IMR-90 (cell line): Measurements from ENCODE around the gene ZNF618. TPM values are rescaled to one million over a fixed set of nuclear protein-coding genes. Genes with fewer than 3 reads are reported as not detected.

Experiments
- ATAC-seq: fragments of 200-7000 bp; cut with Tn5 transposase; 2 replicates; pipeline ENCODE4 v1.9.1; 2020; ENCODE audit warnings: low read depth, mild to moderate bottlenecking, moderate library complexity
- BruUV-seq: library from RNA; stranded (reverse); fragments of 400-500 nt; replicated peaks from 2 replicates; lab custom pipeline; 2021; lab: Mats Ljungman, UMichigan
- CTCF ChIA-PET: fragments of 300-600 bp; formaldehyde crosslinking; extraction: SDS; loops from one replicate; lab custom pipeline; 2021; ENCODE audit warnings: antibody characterized with exemption; lab: Yijun Ruan, JAX
- POLR2A ChIA-PET: fragments of 300-600 bp; sonication (Branson Sonifier 250); formaldehyde crosslinking; loops from one replicate; lab custom pipeline; 2022; ENCODE audit warnings: antibody characterized with exemption; ENCODE audit not compliant: unreplicated experiment; lab: Charles Lee
- DNase-seq: peaks from one replicate; pipeline ENCODE4 v3.0.0; 2013
- H2AFZ ChIP-seq: replicated peaks from 2 replicates; pipeline ENCODE3; 2013; ENCODE audit warnings: low read length, mild to moderate bottlenecking; ENCODE audit not compliant: poor library complexity
- H2AK5ac ChIP-seq: 2 replicates; pipeline ENCODE4 v1.6.1; 2013; ENCODE audit warnings: low read depth, low read length, inconsistent platforms
- H2AK9ac ChIP-seq: replicated peaks from 2 replicates; pipeline ENCODE3; 2013; ENCODE audit warnings: mild to moderate bottlenecking, low read depth, low read length, moderate library complexity; ENCODE audit not compliant: poor library complexity
- H2BK120ac ChIP-seq: 2 replicates; pipeline ENCODE4 v1.6.1; 2013; ENCODE audit warnings: low read depth, low read length, inconsistent platforms
- H2BK15ac ChIP-seq: 3 replicates; pipeline ENCODE4 v1.6.1; 2013; ENCODE audit warnings: low read depth, low read length, inconsistent platforms
- H2BK20ac ChIP-seq: 2 replicates; pipeline ENCODE4 v1.6.1; 2013; ENCODE audit warnings: low read depth, mild to moderate bottlenecking, inconsistent platforms, low read length, moderate library complexity
- H2BK5ac ChIP-seq: 2 replicates; pipeline ENCODE4 v1.6.1; 2013; ENCODE audit warnings: mild to moderate bottlenecking, low read depth, low read length, inconsistent platforms; ENCODE audit not compliant: poor library complexity, severe bottlenecking
- H3K14ac ChIP-seq: replicated peaks from 2 replicates; pipeline ENCODE4 v1.6.1; 2013; ENCODE audit warnings: low read depth, low read length, inconsistent platforms
- H3K18ac ChIP-seq: 2 replicates; pipeline ENCODE4 v1.6.1; 2013; ENCODE audit warnings: low read depth, low read length, control low read depth
- H3K23ac ChIP-seq: 2 replicates; pipeline ENCODE4 v1.6.1; 2013; ENCODE audit warnings: low read depth, low read length, inconsistent platforms
- H3K27ac ChIP-seq: 2 replicates; pipeline ENCODE4 v1.5.1; 2013; ENCODE audit warnings: mild to moderate bottlenecking, control low read depth, low read length; ENCODE audit not compliant: insufficient read depth
- H3K27me3 ChIP-seq: 2 replicates; pipeline ENCODE4 v1.6.1; 2013; ENCODE audit warnings: low read length; ENCODE audit not compliant: control insufficient read depth, insufficient read depth
- H3K36me3 ChIP-seq: 2 replicates; pipeline ENCODE4 v1.6.1; 2013; ENCODE audit warnings: low read length, mixed read lengths; ENCODE audit not compliant: control insufficient read depth, insufficient read depth
- H3K4ac ChIP-seq: 2 replicates; pipeline ENCODE4 v1.6.1; 2013; ENCODE audit warnings: low read depth, low read length, inconsistent platforms
- H3K4me1 ChIP-seq: 2 replicates; pipeline ENCODE4 v1.6.1; 2013; ENCODE audit warnings: low read length, mixed read lengths; ENCODE audit not compliant: control insufficient read depth, insufficient read depth
- H3K4me2 ChIP-seq: 2 replicates; pipeline ENCODE4 v1.6.1; 2013; ENCODE audit warnings: low read depth, mild to moderate bottlenecking, control low read depth, low read length, moderate library complexity
- H3K4me3 ChIP-seq: 2 replicates; pipeline ENCODE4 v1.5.1; 2013; ENCODE audit warnings: low read depth, mild to moderate bottlenecking, control low read depth, low read length, moderate library complexity; ENCODE audit not compliant: insufficient read depth
- H3K56ac ChIP-seq: 2 replicates; pipeline ENCODE4 v1.6.1; 2013; ENCODE audit warnings: low read length, inconsistent platforms; ENCODE audit not compliant: insufficient read depth; ENCODE audit errors: extremely low read depth
- H3K79me1 ChIP-seq, 2 experiments: 2 replicates each; pipeline ENCODE4 v1.6.1; 2013; ENCODE audit warnings: low read length in 2 of 2, inconsistent platforms in 1 of 2, low read depth in 1 of 2
- H3K9ac ChIP-seq: 2 replicates; pipeline ENCODE4 v1.6.1; 2013; ENCODE audit warnings: low read depth, low read length, control low read depth
- H3K9me1 ChIP-seq: 2 replicates; pipeline ENCODE4 v1.6.1; 2013; ENCODE audit warnings: low read length, inconsistent platforms; ENCODE audit not compliant: insufficient read depth
- H3K9me3 ChIP-seq: 2 replicates; pipeline ENCODE4 v1.6.1; 2013; ENCODE audit warnings: low read length; ENCODE audit not compliant: control insufficient read depth, insufficient read depth
- H4K20me1 ChIP-seq: 2 replicates; pipeline ENCODE4 v1.6.1; 2013; ENCODE audit warnings: low read length, inconsistent platforms; ENCODE audit not compliant: insufficient read depth
- H4K5ac ChIP-seq: 2 replicates; pipeline ENCODE4 v1.6.1; 2013; ENCODE audit warnings: mild to moderate bottlenecking, low read depth, low read length, control low read depth
- H4K8ac ChIP-seq, 2 experiments: 2 replicates each; pipeline ENCODE4 v1.6.1; 2013; ENCODE audit warnings: low read depth in 2 of 2, low read length in 2 of 2, control low read depth in 1 of 2, inconsistent platforms in 1 of 2
- H4K91ac ChIP-seq: 2 replicates; pipeline ENCODE4 v1.6.1; 2013; ENCODE audit warnings: low read depth, low read length, inconsistent platforms; ENCODE audit not compliant: insufficient read depth
- CHD1 ChIP-seq: IDR thresholded peaks from 2 replicates; pipeline ENCODE4 v1.6.1; 2012; ENCODE audit warnings: low read depth, low read length, improper control_type of control experiment
- FOS ChIP-seq: fragments of 150-350 bp; IDR thresholded peaks from 2 replicates; pipeline ENCODE4 v1.6.1; 2016; ENCODE audit warnings: low read depth, low read length
- MAZ ChIP-seq: IDR thresholded peaks from 2 replicates; pipeline ENCODE4 v1.6.1; 2012; ENCODE audit warnings: low read depth, mild to moderate bottlenecking, low read length, improper control_type of control experiment, moderate library complexity, borderline replicate concordance
- MXI1 ChIP-seq: IDR thresholded peaks from 2 replicates; pipeline ENCODE4 v1.6.1; 2012; ENCODE audit warnings: low read depth, mild to moderate bottlenecking, low read length, moderate library complexity, borderline replicate concordance
- NFE2L2 ChIP-seq: fragments of 150-350 bp; IDR thresholded peaks from 2 replicates; pipeline ENCODE4 v1.6.1; 2016; ENCODE audit warnings: low read depth, mild to moderate bottlenecking, low read length
- POLR2A ChIP-seq: IDR thresholded peaks from 2 replicates; pipeline ENCODE4 v1.6.1; 2012; ENCODE audit warnings: mild to moderate bottlenecking, low read depth, low read length
- SMC3 ChIP-seq: fragments of 150-350 bp; IDR thresholded peaks from 2 replicates; pipeline ENCODE4 v1.6.1; 2016; ENCODE audit warnings: low read depth, mild to moderate bottlenecking, antibody characterized with exemption, low read length, moderate library complexity
- USF2 ChIP-seq: fragments of 150-350 bp; IDR thresholded peaks from 2 replicates; pipeline ENCODE4 v1.6.1; 2017; ENCODE audit warnings: mild to moderate bottlenecking, antibody characterized with exemption, low read length, low read depth
- WGBS, 2 experiments: methylation state at CpG; one replicate each; pipeline versions ENCODE4 v1.1.5 to v1.1.7; 2013; ENCODE audit warnings: missing lambda C conversion rate in 2 of 2; ENCODE audit not compliant: insufficient read length in 1 of 2; ENCODE audit errors: extremely low coverage in 2 of 2; 5-methylcytosine and 5-hydroxymethylcytosine counted together
- dilution Hi-C: fragments of 300-500 bp; cut with HindIII; formaldehyde crosslinking; loops from one replicate; pipeline ENCODE4 v1.14.3; 2018; ENCODE audit warnings: low sequenced_read_pairs; ENCODE audit not compliant: unreplicated experiment
- in situ Hi-C: fragments of 300-500 bp; cut with MboI; formaldehyde crosslinking; loops from 3 replicates; pipeline ENCODE4 v1.14.3; 2019; ENCODE audit warnings: low sequenced_read_pairs, inconsistent platforms, mixed read lengths
- intact Hi-C: fragments of 100-400 bp; cut with micrococcal nuclease; formaldehyde crosslinking; loops from 2 replicates; pipeline ENCODE4 v1.10.0; 2022
- polyA plus RNA-seq, 3 experiments: library from polyadenylated mRNA; depleted of rRNA; stranded (reverse); fragments of >200 nt; gene quantifications; 2 replicates each; pipeline ENCODE4 v1.2.3, GENCODE V29; 2012; ENCODE audit warnings: low replicate concordance in 1 of 3
- total RNA-seq: library from RNA; depleted of rRNA; stranded (reverse); fragments of >200 nt; gene quantifications from 2 replicates; pipeline ENCODE4 v1.2.3, GENCODE V29; 2012

Gene ZNF618
- total and polyA plus RNA-seq, 2 of the 4 experiments (the other 2 are of a cell fraction), result 8.2 to 9.4 TPM

- H4K91ac ChIP-seq, result no peak overlapping the region
- dilution Hi-C loops, result no loop called here
- H3K18ac ChIP-seq, result no peak overlapping the region
- no peak overlapping the region for H2AK9ac ChIP-seq
- no peak overlapping the region for H3K4ac ChIP-seq
- no peak overlapping the region for H2AK5ac ChIP-seq
- no peak overlapping the region for H3K4me2 ChIP-seq
- no peak overlapping the region for H3K9ac ChIP-seq
- H2BK15ac ChIP-seq, result no peak overlapping the region
- H2AFZ ChIP-seq, result no peak overlapping the region
- ATAC-seq, result no peak
- no peak overlapping the region for H2BK20ac ChIP-seq
- H4K8ac ChIP-seq, result no peak overlapping the region
- TF ChIP-seq MAZ (no peak), MXI1 (no peak), NFE2L2 (no peak), POLR2A (no peak), FOS (no peak), USF2 (no peak), SMC3 (no peak), CHD1 (no peak)
- no peaks in the 10 kb centered on the region; the same call in 1 of the 2 replicates for H3K4me1 ChIP-seq
- H3K9me1 ChIP-seq, result peaks cover 32% of the 10 kb centered on the region
- no peaks in the 10 kb centered on the region for H3K36me3 ChIP-seq
- peaks cover 48% of the 10 kb centered on the region; the same call in 1 of the 2 replicates for H4K20me1 ChIP-seq
- no peak overlapping the region for H3K56ac ChIP-seq
- no TSS peak for BruUV-seq
- H3K4me3 ChIP-seq, result no peak overlapping the region
- peaks cover 31 to 68% of the 10 kb centered on the region in 2 experiments for H3K79me1 ChIP-seq
- in situ Hi-C loops, result no loop called here
- intact Hi-C loops, result no loop called here
- no peak overlapping the region for H4K5ac ChIP-seq
- H3K27me3 ChIP-seq, result no peaks in the 10 kb centered on the region
- WGBS, 2 experiments, result 95% methylated on average over 10 of the region's 10 CpGs; no CpG with 5 or more reads in 1 of the 2 experiments
- DNase-seq, result no peak
- H3K9me3 ChIP-seq, result no peaks in the 10 kb centered on the region
- no peak overlapping the region for H3K27ac ChIP-seq
- no peak overlapping the region for H2BK5ac ChIP-seq
- H3K23ac ChIP-seq, result no peak overlapping the region
- no peak overlapping the region for H2BK120ac ChIP-seq
- POLR2A ChIA-PET, result no interaction called here
- CTCF ChIA-PET, result no interaction called here
- no peak overlapping the region for H3K14ac ChIP-seq
Observed at GRCh38 chr9:113935677-113936380, 59.7 kb downstream of the ZNF618 start.
